Measurements from ENCODE around the gene PPP1R12C.

PPP1R12C gene

GRCh38 chr19:55047951-55048350, 69.5 kb downstream of the PPP1R12C start:
- TF ChIP-seq CTCF (conservative IDR thresholded peaks at IDR 0.05) = no peak
- no peak overlapping the region for H3K27ac ChIP-seq

- no peak overlapping the region for H3K27ac ChIP-seq
- TF ChIP-seq CTCF (conservative IDR thresholded peaks at IDR 0.05) = no peak
These were observed 70.3 kb downstream of the PPP1R12C start for GRCh38 chr19:55046975-55047622.

- TF ChIP-seq CTCF (conservative IDR thresholded peaks at IDR 0.05) = no peak
- H3K27ac ChIP-seq = no peak overlapping the region
These were observed 72.4 kb downstream of the PPP1R12C start for GRCh38 chr19:55044771-55045716.

- TF ChIP-seq CTCF (conservative IDR thresholded peaks at IDR 0.05) = no peak
- no peak overlapping the region for H3K27ac ChIP-seq
These were observed 73.2 kb downstream of the PPP1R12C start for GRCh38 chr19:55044286-55044685.

- no peak for TF ChIP-seq CTCF (conservative IDR thresholded peaks at IDR 0.05)
- no peak overlapping the region for H3K27ac ChIP-seq
These were observed 74.7 kb downstream of the PPP1R12C start for GRCh38 chr19:55042688-55043087.

GRCh38 chr19:55042344-55042678, 75.1 kb downstream of the PPP1R12C start:
- TF ChIP-seq CTCF (conservative IDR thresholded peaks at IDR 0.05) = no peak
- no peak overlapping the region for H3K27ac ChIP-seq

- TF ChIP-seq CTCF (conservative IDR thresholded peaks at IDR 0.05) = no peak
These were observed 75.7 kb downstream of the PPP1R12C start for GRCh38 chr19:55041627-55042343.

More at GRCh38 chr19:55041627-55042343, 75.7 kb downstream of the PPP1R12C start:
- no peak overlapping the region for H3K27ac ChIP-seq

All from VCaP (cell line).